HepG2 (cell line): ENCODE results near the gene ZNF217. TPM values are rescaled to one million over a fixed set of nuclear protein-coding genes. Genes with fewer than 3 reads are reported as not detected.

Source experiments
- ATF7-NPFF ChIP-seq: sonication (generic); formaldehyde crosslinking; IDR thresholded peaks from 2 replicates; pipeline ENCODE4 v1.8.1; 2023; ENCODE audit warnings: mild to moderate bottlenecking, low read depth, missing genetic modification reagents, moderate library complexity
- CCAR2 ChIP-seq: fragments of 200-400 bp; formaldehyde crosslinking; optimal IDR thresholded peaks from 2 replicates; pipeline ENCODE3; 2018; ENCODE audit warnings: low read depth, mild to moderate bottlenecking, low read length, moderate library complexity
- DDIT3 ChIP-seq: sonication (generic); formaldehyde crosslinking; IDR thresholded peaks from 2 replicates; pipeline ENCODE4 v1.4.0; 2020; ENCODE audit warnings: mild to moderate bottlenecking, missing genetic modification reagents
- FIP1L1 ChIP-seq: fragments of 200-400 bp; formaldehyde crosslinking; IDR thresholded peaks from 2 replicates; pipeline ENCODE4 v1.6.1; 2018; ENCODE audit warnings: low read depth, mild to moderate bottlenecking, low read length, moderate library complexity, borderline replicate concordance; ENCODE audit not compliant: insufficient read depth
- FOXK2 ChIP-seq: fragments of 450-650 bp; IDR thresholded peaks from 2 replicates; pipeline ENCODE4 v1.6.1; 2016
- GATA4 ChIP-seq: sonication (generic); IDR thresholded peaks from 2 replicates; pipeline ENCODE4 v1.6.1; 2016; ENCODE audit warnings: antibody characterized with exemption, low read depth, borderline replicate concordance
- HMGXB3 ChIP-seq: sonication (generic); formaldehyde crosslinking; IDR thresholded peaks from 2 replicates; pipeline ENCODE4 v1.4.0; 2020; ENCODE audit warnings: missing genetic modification reagents, borderline replicate concordance
- MXD4 ChIP-seq: IDR thresholded peaks from 2 replicates; pipeline ENCODE4 v1.6.1; 2016; ENCODE audit warnings: mild to moderate bottlenecking, missing biosample characterization, missing genetic modification reagents
- POGK ChIP-seq: sonication (generic); formaldehyde crosslinking; conservative IDR thresholded peaks from 2 replicates; pipeline ENCODE4 v1.8.0; 2022; ENCODE audit warnings: mild to moderate bottlenecking, moderate library complexity, missing genetic modification reagents
- POGZ ChIP-seq: sonication (generic); formaldehyde crosslinking; IDR thresholded peaks from 2 replicates; pipeline ENCODE4 v1.4.0; 2020; ENCODE audit warnings: mild to moderate bottlenecking, missing genetic modification reagents
- PTBP1 ChIP-seq: fragments of 200-400 bp; formaldehyde crosslinking; IDR thresholded peaks from 2 replicates; pipeline ENCODE4 v1.6.1; 2018; ENCODE audit warnings: low read length, low read depth; ENCODE audit not compliant: poor library complexity, severe bottlenecking
- SNAI1 ChIP-seq: sonication (generic); formaldehyde crosslinking; IDR thresholded peaks from 2 replicates; pipeline ENCODE4 v1.5.0; 2020; ENCODE audit warnings: mild to moderate bottlenecking, missing genetic modification reagents, borderline replicate concordance
- SP1 ChIP-seq, 2 experiments: fragments of 450-650 bp in 1 of 2; sonication (generic) in 1 of 2; formaldehyde crosslinking in 1 of 2; IDR thresholded peaks; 2 replicates each; pipeline versions ENCODE4 v1.4.0 to v1.6.1; 2016 to 2020; ENCODE audit warnings: missing genetic modification reagents in 1 of 2
- SRSF9 ChIP-seq: fragments of 200-400 bp; formaldehyde crosslinking; IDR thresholded peaks from 2 replicates; pipeline ENCODE4 v1.6.1; 2018; ENCODE audit warnings: borderline replicate concordance, mild to moderate bottlenecking, low read depth, low read length; ENCODE audit not compliant: insufficient read depth, poor library complexity, severe bottlenecking
- SSRP1 ChIP-seq: IDR thresholded peaks from 2 replicates; pipeline ENCODE4 v1.6.1; 2016; ENCODE audit warnings: control low read depth
- ZMYM3 ChIP-seq: sonication (generic); formaldehyde crosslinking; IDR thresholded peaks from 2 replicates; pipeline ENCODE4 v1.5.1; 2020; ENCODE audit warnings: mild to moderate bottlenecking, missing genetic modification reagents
- ZNF136 ChIP-seq: sonication (generic); formaldehyde crosslinking; IDR thresholded peaks from 2 replicates; pipeline ENCODE4 v1.8.1; 2022; ENCODE audit warnings: low read depth, mild to moderate bottlenecking, moderate library complexity, missing genetic modification reagents
- ZNF720 ChIP-seq: sonication (generic); formaldehyde crosslinking; IDR thresholded peaks from 2 replicates; pipeline ENCODE4 v1.4.0; 2020; ENCODE audit warnings: missing genetic modification reagents
- ZNF83 ChIP-seq: sonication (generic); formaldehyde crosslinking; IDR thresholded peaks from 2 replicates; pipeline ENCODE4 v1.4.0; 2020; ENCODE audit warnings: missing genetic modification reagents, mild to moderate bottlenecking, borderline replicate concordance
- polyA plus RNA-seq, 8 experiments: library from polyadenylated mRNA; depleted of rRNA in 3 of 8; stranded (reverse) in 7 of 8; unstranded in 1 of 8; fragments of >200 nt; fragmentation: Illumina TruSeq in 4 of 8; extraction: Trizol in 4 of 8; gene quantifications; 2 replicates each; pipeline versions ENCODE4 v1.2.1 to v1.2.3, GENCODE V29; 2011 to 2016; ENCODE audit warnings: low read depth in 4 of 8, missing spikeins in 1 of 8, mixed read lengths in 1 of 8; ENCODE audit not compliant: insufficient read depth in 1 of 8
- total RNA-seq, 5 experiments: library from RNA; depleted of rRNA; stranded (reverse); fragments of >200 nt; fragmentation: Illumina TruSeq; extraction: Trizol; gene quantifications; 2 replicates each; pipeline ENCODE4 v1.2.3, GENCODE V29; 2016; ENCODE audit warnings: low read depth in 1 of 5
- TF ChIP-seq, protein P1 (sequence below): sonication (generic); formaldehyde crosslinking; IDR thresholded peaks from 2 replicates; pipeline ENCODE4 v1.5.1; 2020; ENCODE audit warnings: missing genetic modification reagents, mild to moderate bottlenecking, borderline replicate concordance

Gene ZNF217
- total and polyA plus RNA-seq, 2 of the 13 experiments (the other 11 are each of a cell fraction or from before 2014, with no cell fraction given) = 22.3 to 29.8 TPM

DNA sequence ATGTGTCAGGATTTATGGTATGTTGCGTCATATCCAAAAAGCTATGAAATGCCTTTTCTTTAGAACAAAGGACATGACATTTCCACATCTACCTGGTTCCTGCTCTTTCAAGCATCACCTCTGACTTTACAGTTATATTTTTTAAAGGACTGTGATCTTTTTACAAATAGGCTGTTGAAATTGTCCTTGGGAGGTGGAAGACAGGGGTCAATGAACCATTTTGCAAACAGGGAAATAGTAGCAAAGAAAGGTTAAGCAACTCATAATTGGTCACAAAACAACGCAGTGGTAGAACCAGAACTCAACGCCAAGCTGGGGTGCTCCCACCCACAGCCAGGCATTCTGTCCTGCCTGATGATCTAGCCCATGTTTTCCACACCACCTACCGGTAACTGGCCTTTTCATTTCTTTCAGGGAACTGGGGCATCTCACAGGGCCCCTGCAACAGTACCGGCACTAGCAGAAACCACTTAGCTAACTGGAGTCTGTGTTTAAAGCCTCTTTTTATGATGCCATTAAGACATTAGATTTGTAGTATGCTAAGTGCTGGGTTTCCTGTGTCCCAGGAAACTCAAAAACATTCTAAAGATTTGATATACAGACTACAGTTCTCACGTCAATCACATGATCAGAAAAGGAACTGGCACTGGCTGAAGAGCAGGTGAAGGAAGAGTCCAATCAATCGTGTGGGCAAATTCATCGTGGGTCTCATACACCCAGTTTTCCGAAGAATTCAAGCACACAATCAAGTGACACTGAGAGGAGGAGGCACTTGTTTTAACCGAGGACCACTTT is 13.9 kb downstream of the ZNF217 start (continued):
- TF ChIP-seq POGK (CRISPR knock-in tag) (peak; percentile 91), SNAI1 (CRISPR knock-in tag) (no peak), ZNF136 (CRISPR knock-in tag) (peak; percentile 48; the same call in 1 of the 2 replicates), FOXK2 (peak; percentile 65; the same call in 1 of the 2 replicates), PTBP1 (no peak), DDIT3 (CRISPR knock-in tag) (peak; percentile 91; the same call in 1 of the 2 replicates), GATA4 (peak; percentile 94; the same call in 1 of the 2 replicates), CCAR2 (peak; percentile 40), SP1 (IDR thresholded peaks at IDR 0.05) (no peak), SP1 (CRISPR knock-in tag; IDR thresholded peaks at IDR 0.05) (peak; percentile 71; the same call in 1 of the 2 replicates), SSRP1 (peak; percentile 96), POGZ (peak; percentile 96), ATF7-NPFF (CRISPR knock-in tag) (peak; percentile 61; the same call in 1 of the 2 replicates), FIP1L1 (0 out of 2 replicates have a peak, but pooled peaks have one; percentile 53), ZMYM3 (CRISPR knock-in tag) (peak; percentile 99), ZNF720 (no peak), MXD4 (CRISPR knock-in tag) (peak; percentile 78; the same call in 1 of the 2 replicates), HMGXB3 (peak; percentile 81; the same call in 1 of the 2 replicates), ZNF83 (CRISPR knock-in tag) (no peak), SRSF9 (no peak)
- TF ChIP-seq, protein P1, sequence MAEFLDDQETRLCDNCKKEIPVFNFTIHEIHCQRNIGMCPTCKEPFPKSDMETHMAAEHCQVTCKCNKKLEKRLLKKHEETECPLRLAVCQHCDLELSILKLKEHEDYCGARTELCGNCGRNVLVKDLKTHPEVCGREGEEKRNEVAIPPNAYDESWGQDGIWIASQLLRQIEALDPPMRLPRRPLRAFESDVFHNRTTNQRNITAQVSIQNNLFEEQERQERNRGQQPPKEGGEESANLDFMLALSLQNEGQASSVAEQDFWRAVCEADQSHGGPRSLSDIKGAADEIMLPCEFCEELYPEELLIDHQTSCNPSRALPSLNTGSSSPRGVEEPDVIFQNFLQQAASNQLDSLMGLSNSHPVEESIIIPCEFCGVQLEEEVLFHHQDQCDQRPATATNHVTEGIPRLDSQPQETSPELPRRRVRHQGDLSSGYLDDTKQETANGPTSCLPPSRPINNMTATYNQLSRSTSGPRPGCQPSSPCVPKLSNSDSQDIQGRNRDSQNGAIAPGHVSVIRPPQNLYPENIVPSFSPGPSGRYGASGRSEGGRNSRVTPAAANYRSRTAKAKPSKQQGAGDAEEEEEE (CRISPR knock-in tag) = peak; percentile 91; the same call in 1 of the 2 replicates
